Measurements from ENCODE around the gene SIGLEC1.

The SIGLEC1 gene

GRCh38 chr20:3680701-3681351, 31.6 kb downstream of the SIGLEC1 start:
- DNase-seq (ENCODE audit: low read depth in 1 of 2, low spot score in 1 of 2): no peak

DNA sequence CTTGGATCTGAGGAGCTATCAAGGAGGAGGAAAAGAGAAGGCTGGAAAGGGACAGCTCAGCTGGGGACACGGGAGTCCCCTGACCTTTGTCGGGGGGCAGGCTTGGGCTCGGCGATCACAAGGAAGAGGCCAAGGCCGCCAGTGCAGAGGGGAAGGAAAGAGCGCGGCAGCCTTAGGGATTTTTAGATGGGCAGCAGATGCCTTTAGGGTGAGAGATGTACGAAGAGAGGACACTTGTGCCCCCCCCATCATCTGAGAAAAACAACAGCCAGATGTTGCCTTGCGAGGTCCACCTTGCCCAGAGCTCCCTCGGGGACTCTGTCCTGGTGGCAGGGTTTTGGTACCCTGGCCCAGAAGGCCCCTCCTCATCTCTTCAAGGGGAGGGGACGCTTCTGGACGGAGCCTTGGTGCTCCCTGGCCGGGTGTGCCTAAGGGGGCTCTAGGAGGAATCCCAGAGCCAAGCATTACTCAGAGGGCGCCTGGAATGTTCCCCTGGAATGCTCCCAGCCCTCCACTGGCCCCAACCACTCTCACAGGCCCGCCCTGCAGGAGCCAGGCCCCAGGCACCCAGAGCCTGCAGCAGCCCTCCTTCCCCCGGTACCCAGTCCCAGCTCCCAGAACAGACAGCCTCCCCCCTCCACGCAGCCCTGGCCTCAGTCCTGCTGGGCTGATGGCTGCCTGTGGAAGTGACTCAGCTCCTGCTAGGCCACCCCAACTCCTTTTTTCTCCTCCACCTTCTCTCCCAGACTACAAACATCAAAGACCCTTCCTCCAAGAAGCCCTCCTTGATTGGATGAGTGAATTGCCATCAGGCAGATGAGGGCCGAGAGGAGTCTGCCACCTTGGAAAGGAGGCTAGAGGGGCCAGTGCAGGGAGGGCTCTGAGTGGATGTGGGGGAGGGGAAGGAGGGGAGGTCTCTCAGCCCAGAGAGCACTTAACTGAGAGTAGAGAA, 32.4 kb downstream of the SIGLEC1 start:
- no peak for DNase-seq (ENCODE audit: low read depth in 1 of 2, low spot score in 1 of 2)

DNA sequence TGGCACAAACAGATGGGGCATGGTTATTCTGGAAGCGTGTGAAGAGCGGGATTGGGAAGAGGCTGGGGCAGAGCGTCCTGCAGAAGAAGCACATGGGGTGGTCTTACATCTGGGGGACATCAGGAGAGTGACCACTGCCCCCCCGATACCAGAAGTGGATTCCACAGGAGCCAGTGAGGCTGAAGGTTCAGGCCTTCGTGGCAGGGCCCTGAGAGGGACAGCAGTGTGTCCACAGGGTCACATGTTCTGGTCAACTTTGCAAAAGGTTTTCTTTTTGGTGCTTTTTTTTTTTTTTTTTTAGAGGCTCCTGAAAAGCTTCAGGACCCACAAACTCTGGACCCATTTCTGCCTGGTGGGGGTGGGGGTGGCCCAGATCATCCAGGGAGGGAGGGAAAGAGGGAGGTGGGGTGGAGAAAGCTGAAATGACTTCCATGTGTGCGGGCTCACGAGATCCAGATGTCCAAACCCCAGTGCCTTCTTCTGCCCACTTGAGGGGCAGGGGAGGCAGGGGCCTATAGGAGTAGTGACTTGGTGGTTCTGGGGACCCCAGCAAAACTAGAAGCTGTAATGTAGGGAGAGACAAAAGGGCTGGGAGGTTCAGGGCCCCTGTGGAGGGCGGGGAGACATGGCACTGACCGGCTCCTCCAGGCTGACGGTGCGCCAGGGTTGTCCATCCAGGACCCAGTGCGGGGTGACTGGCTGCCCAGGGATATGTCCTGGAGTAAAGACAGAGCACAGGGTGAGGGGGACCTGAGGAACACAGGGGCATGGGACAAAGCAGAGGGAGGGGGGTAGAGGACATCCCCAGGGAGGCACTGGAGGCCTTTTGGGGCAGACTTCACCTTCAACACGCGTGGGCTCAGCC, 33.3 kb downstream of the SIGLEC1 start:
- no peak for DNase-seq (ENCODE audit: low read depth in 1 of 2, low spot score in 1 of 2)

DNA sequence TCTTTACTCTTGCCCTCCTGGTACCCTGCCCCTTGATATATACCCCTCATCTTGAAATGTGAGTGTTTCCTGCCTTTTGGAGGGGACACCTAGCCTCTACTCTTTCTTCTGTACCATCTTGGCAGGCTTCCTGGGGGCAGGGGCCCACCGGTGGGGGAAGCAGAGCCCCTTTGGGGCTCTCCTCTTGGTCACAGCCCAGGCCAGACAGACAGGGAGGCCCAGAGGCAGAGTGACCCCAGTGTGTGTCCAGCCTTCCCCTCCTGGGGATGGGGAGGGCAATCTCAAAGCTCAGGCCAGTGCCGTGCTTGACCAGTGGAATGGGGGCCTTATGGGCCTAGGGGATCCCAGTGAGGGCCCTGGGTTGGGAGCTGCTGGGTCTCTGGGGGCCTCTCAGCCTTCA, 34.2 kb downstream of the SIGLEC1 start:
- no peak for DNase-seq (ENCODE audit: low read depth in 1 of 2, low spot score in 1 of 2)

- DNase-seq (ENCODE audit: low read depth in 1 of 2, low spot score in 1 of 2): no peak
These were observed 34.7 kb downstream of the SIGLEC1 start for GRCh38 chr20:3677733-3678132.

DNA sequence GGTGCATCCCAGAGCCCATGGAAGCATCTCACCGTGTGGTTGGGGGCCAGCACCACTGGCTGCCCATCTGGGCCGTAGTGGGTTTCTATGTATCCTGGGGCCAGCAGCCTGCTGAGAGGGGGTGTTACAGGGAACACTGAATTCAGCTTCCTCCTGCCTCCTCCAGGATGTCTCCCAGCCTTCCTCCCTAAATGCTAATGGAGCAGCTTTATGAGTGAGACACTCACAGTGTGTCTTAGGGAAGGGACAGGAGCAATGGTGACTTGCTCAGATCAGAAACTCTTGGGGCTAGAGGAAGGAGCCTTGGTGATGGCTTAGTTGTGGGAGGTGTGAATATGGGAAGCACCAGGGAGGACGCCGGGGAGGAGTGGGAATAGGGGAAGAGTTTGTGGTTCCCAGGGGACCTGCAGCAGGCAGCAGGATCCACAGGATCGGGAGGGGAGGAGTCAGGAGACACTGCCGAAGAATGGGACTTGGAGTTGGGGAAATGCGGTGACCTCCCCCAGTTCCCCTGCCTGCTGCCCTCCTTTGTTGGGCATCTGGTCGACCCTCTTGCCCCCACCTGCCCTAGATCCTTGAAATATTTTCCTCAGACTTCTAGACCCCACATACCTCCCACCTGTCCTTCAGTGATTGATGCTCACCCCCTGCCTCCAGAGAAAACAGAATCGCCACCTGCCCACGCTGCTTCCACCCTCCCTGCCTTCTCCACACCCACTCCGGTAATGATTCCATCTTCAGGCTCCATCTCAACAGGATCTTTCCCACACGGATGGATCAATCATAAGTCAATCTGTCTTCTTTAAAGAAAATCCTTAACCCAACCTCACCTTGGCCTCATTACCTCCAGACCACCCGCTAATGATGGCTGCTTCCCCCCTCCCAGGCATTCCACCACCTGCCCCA, 37.2 kb downstream of the SIGLEC1 start:
- DNase-seq (ENCODE audit: low read depth in 1 of 2, low spot score in 1 of 2): no peak

DNA sequence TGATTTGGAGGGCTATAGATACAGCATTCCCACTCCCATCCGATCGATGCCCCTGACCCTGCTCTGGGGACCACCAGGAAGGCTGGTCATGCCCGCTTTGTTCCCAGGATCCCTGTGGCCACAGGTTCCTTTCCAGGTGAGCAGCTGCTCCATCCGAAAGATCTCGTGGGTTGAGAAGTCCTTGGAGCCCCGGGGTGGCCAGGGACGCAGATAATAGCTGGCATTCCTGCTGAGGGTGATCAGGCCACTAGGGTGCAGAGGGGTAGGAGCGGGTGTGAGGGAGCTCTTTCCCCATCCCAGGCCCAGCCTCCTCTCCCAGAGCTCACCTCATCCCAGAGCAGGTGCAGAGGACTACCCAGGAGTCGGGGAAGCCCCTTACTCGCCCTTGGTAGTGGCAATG, 38.0 kb downstream of the SIGLEC1 start:
- DNase-seq (ENCODE audit: low read depth in 1 of 2, low spot score in 1 of 2): no peak

DNA sequence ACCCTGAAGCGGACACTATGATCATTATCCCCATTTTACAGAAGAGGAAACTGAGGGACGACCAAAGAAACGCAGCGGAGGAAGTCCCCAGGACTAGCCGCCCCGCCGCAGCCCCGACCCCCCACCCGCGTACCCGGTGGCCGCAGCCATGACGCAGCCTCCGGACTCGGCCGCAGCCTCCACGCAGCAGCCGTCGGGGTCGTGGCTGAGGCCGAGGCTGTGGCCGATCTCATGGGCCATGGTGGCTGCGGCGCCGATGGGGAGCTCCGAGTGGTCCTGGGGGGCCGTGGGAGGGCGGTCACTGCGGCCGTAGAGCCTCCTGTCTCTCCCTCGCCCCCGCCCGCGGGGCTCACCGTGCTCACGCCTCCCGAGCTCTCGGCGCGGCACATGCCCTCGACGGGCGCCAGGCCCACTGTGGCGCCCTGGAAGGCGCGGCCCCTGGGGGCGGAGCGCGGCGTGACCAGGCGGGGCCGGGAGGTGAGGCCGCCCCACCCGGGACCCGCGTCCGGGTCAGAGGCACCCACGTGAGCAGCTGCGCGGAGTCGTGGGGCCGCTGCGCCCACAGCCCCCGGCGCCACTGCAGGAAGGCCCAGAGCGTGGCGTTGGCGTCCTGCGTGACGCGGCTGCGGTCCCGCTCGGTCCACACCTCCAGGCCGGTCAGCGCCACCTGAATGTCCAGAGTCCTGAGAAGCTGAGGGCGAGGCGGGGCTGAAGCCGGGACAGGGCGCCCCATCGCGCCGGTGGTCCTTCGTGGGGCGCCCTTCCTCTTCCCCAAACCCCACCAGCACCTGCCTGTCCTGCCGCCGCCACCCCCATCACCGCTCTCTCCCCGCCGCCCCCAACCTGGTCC, 39.0 kb downstream of the SIGLEC1 start:
- DNase-seq (ENCODE audit: low read depth in 1 of 2, low spot score in 1 of 2): no peak

DNA sequence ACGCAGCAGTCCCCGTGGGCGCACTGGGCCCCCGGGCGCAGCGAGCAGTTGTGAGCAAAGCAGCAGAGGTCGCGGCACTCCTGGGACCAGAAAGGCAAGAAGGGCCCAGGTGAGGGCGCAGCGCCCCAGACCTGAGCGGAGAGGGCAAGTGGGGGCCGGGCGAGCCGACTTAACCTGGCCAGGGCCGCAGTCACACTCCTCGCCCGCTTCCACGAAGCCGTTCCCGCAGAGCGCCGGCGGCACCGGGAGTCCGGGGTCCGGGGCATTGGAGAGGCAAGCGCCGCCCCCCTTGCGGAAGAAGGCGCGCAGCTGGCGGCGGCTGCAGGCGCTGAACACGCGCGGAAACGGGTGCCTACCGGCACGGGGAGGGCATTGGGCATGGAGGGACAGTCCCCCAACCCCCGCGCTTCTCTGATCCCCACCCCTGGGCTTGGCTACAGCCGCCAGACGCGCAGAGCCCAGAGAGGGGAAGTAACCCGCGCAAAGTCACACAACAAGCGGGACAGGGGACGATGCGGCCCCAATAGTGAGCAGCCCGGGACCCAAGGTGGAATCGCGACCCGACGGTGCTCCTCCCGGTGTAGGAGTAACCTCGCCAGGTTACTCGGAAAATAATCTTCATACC, 39.7 kb downstream of the SIGLEC1 start:
- DNase-seq (ENCODE audit: low read depth in 1 of 2, low spot score in 1 of 2): no peak

DNA sequence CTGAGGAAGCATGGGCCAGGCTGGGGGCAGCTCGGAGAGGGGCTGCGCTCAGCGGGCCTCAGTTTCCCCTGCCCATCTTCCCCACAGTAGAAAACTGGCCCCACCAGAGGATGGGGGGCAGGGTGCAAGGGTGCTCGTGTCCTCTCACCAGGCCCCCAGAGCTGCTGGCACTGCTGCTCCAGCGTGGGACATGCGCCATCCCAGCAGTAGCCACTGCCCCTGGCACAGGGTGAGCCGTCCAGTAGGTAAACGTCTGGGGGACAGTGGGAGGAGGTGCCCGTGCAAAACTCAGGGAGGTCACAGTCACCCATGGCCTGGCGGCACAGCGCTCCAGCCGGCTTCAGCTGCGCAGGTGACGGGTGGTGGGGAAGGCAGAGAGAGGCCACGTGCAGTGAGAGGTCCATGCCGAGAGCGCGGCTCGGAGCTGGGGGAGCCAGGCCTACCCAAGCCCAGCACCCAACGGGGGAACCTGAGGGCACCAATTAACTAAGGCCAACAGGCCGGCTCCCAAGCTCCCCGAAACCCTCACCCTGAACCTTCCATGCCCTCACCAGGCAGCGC, 40.3 kb downstream of the SIGLEC1 start:
- no peak for DNase-seq (ENCODE audit: low read depth in 1 of 2, low spot score in 1 of 2)

DNA sequence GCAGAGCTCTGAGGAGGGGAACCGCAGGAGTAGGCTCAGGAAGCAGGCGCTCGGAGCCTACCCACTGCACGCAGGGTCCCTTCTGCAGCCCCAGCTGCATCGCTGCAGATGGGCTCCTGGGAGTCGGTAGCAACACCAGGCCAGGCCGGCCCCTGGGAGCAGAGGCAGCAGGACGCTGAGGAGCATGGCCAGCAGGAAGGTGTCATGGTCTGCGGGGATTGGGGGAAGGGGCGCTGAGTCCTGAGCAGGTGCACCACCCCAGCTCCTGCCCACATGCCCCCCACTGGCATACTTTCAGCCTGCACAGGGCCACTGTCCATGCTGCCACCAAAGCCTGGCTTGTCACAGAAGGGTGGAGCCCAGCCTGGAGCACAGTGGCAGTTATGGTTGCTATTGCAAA, 41.5 kb downstream of the SIGLEC1 start:
- DNase-seq (ENCODE audit: low read depth in 1 of 2, low spot score in 1 of 2): no peak

DNA sequence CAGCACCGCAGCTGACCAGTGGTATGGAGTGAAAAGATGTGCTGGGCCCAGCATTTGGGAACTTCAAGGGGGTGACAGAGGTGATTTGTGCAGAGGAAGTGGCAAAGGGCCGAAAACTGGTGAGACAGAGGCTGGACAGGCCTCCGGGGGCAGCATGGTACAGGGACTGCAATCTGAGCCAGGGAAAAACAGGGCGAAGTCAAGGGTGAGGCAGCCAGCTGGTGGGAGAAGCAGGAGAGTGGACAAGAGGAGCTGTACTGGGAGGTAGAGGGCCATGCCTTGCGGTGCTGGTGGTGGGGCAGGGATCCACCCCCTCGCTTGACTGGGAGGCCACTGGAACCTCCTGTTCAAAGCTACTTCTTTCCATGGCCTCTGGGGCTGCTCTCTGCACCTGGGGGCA, 41.9 kb downstream of the SIGLEC1 start:
- DNase-seq (ENCODE audit: low read depth in 1 of 2, low spot score in 1 of 2): no peak

DNA sequence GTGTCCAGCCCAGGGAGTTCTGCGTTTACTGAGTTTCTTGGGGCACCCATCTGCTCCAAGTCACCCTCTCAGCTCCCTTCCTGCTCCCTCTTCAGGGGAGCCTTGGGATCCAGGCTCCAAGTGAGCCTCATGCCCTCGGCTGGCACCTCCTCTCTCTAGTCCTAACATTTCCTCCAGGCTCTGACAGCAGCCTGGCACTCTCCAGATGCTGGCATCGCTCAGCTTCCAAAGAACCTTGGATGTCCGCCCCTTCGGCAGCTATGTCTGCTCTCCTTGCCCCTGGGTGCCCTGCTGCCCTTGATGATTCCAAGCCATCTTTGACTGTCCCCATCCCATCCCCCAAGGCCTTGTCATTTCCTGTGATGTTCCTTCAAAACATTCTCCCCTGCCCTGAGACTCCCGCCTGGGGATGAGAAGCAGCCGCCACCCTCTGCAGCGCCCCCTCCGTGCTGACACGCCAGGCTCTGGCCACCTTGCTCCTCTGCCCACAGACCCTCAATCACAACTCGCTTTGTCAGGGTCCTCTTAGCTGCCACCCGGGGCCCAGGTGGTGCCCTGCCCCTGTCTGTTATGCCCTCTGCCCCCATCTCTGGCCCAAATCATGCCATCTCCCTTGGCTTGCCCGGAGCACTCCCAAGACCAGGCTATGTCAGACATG, 42.6 kb downstream of the SIGLEC1 start:
- DNase-seq (ENCODE audit: low read depth in 1 of 2, low spot score in 1 of 2): no peak

GRCh38 chr20:3667434-3668037, 44.9 kb downstream of the SIGLEC1 start:
- no peak for DNase-seq (ENCODE audit: low read depth in 1 of 2, low spot score in 1 of 2)

DNA sequence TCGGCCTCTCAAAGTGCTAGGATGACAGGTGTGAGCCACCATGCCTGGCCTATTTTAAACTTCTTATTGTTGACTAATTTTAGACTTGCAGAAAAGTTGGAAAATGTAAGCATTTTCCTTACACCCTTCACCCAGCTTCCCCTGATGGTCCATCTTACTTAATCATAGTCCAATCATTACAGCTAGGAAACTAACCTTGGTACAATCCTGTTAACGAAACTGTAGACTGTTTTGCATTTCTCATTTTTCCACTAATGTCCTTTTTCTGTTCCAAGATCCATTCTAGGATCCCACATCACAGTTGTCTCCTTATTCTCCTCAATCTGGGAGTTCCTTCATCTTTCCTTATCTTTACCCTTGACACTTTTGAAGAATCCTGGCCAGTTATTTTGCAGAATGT, 48.5 kb downstream of the SIGLEC1 start:
- DNase-seq (ENCODE audit: low read depth in 1 of 2, low spot score in 1 of 2): no peak

DNA sequence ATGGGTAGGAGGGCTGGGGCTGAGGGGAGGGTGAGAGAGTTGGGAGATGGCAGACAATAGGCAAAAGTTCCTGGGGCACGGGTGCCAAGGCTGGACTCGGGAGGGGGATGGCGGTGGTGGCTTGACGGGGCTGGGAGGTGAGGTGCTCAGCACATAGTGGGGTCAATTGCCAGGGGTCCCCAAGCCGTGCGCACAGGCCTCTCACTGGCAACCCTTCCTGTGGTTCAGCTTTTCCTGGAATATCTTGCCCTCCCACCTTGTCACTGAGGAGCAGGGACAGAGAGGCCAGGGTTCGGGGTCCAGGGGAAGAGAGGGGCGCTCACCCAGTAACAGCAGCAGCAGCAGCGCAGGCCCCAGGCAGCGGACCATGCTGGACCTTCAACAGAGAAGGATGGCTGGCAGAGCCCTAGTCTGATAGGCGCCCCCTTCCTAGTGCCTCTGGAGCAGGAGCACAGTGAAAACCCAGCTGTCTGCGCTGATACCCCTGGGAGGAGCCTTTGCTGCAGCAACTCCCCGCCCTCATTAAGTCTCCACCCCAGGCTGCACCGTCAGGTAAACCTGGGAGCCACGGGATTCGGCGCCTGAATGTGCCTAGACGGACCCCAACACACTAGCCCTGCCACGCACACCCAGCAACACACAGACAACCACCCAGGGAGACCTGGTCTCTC, 49.2 kb downstream of the SIGLEC1 start, which contains the start of gene GFRA4:
GFRA4 (minus strand) TSS at position 369 of the 671 bp plus-strand sequence; CDS start at position 369, 0 bp downstream.
- no peak for DNase-seq (ENCODE audit: low read depth in 1 of 2, low spot score in 1 of 2)
